ENCODE measurements around the gene FARS2.

FARS2 gene

DNA sequence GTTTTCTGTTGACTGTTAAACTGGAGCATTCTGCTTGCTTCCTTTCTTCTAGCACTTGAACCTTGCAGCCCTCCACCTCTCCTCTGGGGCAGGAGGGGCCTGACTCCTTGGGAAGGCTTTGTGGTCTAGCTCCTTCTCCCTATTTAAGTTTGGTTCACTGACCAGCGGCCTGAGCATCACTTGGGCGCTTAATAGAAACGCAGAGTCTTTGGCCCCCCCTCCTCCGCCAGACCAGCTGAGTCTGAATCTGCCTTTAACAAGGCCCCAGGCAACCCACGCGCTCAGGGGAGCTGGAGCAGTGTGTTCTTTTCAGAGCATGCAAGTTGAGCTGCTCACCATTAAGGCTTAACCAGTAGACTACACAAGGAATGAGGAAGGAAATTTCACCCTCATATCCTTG lies 519.7 kb downstream of the FARS2 start:
- in situ Hi-C loops (cut with HindIII; ENCODE audit: low sequenced_read_pairs): no loop called here
- no peak for TF ChIP-seq CTCF (IDR thresholded peaks at IDR 0.05; ENCODE audit: low read depth, low read length)
- DNase-seq (ENCODE audit: low read depth, low spot score): no peak
- H3K4me3 ChIP-seq (ENCODE audit: low read depth, low read length): no peak overlapping the region

- in situ Hi-C loops (cut with HindIII; ENCODE audit: low sequenced_read_pairs): no loop called here
- no peak for DNase-seq (ENCODE audit: low read depth, low spot score)
- no peak overlapping the region for H3K4me3 ChIP-seq (ENCODE audit: low read depth, low read length)
- no peak for TF ChIP-seq CTCF (IDR thresholded peaks at IDR 0.05; ENCODE audit: low read depth, low read length)
These were observed 520.7 kb downstream of the FARS2 start for GRCh38 chr6:5781966-5782556.

GRCh38 chr6:5782783-5783547 lies 521.7 kb downstream of the FARS2 start:
- H3K4me3 ChIP-seq (ENCODE audit: low read depth, low read length): no peak overlapping the region
- in situ Hi-C loops (cut with HindIII; ENCODE audit: low sequenced_read_pairs): no loop called here
- no peak for TF ChIP-seq CTCF (IDR thresholded peaks at IDR 0.05; ENCODE audit: low read depth, low read length)
- DNase-seq (ENCODE audit: low read depth, low spot score): peak; percentile 26

- no peak overlapping the region for H3K4me3 ChIP-seq (ENCODE audit: low read depth, low read length)
- in situ Hi-C loops (cut with HindIII; ENCODE audit: low sequenced_read_pairs): no loop called here
- TF ChIP-seq CTCF (IDR thresholded peaks at IDR 0.05; ENCODE audit: low read depth, low read length): no peak
- DNase-seq (ENCODE audit: low read depth, low spot score): no peak
These were observed 522.3 kb downstream of the FARS2 start for GRCh38 chr6:5783584-5784089.

- no peak for DNase-seq (ENCODE audit: low read depth, low spot score)
- in situ Hi-C loops (cut with HindIII; ENCODE audit: low sequenced_read_pairs): no loop called here
- H3K4me3 ChIP-seq (ENCODE audit: low read depth, low read length): no peak overlapping the region
- TF ChIP-seq CTCF (IDR thresholded peaks at IDR 0.05; ENCODE audit: low read depth, low read length): no peak
These were observed 523.9 kb downstream of the FARS2 start for GRCh38 chr6:5785249-5785648.

DNA sequence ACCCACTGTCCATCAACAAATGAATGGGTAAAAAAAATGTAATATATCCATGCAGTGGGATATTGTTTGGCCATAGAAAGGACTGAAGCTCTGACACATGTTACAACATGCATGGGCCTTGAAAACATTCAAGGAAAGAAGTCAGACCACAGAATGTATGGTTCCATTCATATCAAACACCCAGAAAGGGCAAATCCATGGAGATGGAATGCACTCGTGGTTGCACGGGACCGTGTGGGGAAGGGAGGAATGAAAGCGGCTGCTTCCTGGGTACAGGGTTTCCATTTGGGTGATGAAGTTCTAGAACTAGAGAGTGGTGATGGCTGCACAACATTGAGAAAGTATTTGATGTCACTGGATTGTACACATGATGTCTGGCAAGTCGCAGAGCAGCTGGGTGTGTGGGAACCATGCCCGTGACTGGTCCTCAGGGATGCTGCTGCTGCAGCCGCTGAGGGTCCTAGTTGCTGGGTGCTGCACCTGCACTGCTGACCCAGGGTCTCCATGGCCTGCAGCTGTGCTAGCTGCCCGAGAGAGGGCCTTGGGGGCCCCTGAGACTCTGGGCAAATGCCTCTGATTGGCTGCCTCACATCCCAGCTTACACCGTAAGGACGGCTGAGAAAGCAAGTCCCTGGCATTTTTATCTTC lies 525.1 kb downstream of the FARS2 start:
- no peak overlapping the region for H3K4me3 ChIP-seq (ENCODE audit: low read depth, low read length)
- TF ChIP-seq CTCF (IDR thresholded peaks at IDR 0.05; ENCODE audit: low read depth, low read length): no peak
- in situ Hi-C loops (cut with HindIII; ENCODE audit: low sequenced_read_pairs): no loop called here
- peak; percentile 9 for DNase-seq (ENCODE audit: low read depth, low spot score)

Data from astrocyte of the spinal cord (primary cell).